Endothelial cell of umbilical vein (primary cell): ENCODE data around the gene GRHPR. TPM values are rescaled to one million over a fixed set of nuclear protein-coding genes. Genes with fewer than 3 reads are reported as not detected.

Experiments
- BruUV-seq: library from RNA; stranded (reverse); fragments of 400-500 nt; replicated peaks from 2 replicates; lab custom pipeline; 2021; lab: Mats Ljungman, UMichigan
- CTCF ChIA-PET: fragments of 300-600, 350-600 bp; sonication (Branson Sonifier 250); formaldehyde crosslinking; loops from one replicate; lab custom pipeline; 2021; ENCODE audit warnings: antibody characterized with exemption, inconsistent platforms; lab: Charles Lee
- POLR2A ChIA-PET: fragments of 300-600, 350-600 bp; sonication (Branson Sonifier 250); formaldehyde crosslinking; loops from one replicate; lab custom pipeline; 2021; ENCODE audit warnings: antibody characterized with exemption, inconsistent platforms; lab: Charles Lee
- DNase-seq: peaks from one replicate; pipeline ENCODE4 v3.0.0-alpha.2; 2011; ENCODE audit warnings: low read depth, low spot score
- FAIRE-seq: peaks from 2 replicates; lab custom pipeline; 2011; peaks lifted over from hg19 to GRCh38; lab: Jason Lieb, UNC
- H2AFZ ChIP-seq: 2 replicates; pipeline ENCODE4 v1.6.0; 2012; ENCODE audit warnings: low read depth, low read length, control low read depth, inconsistent platforms
- H3K27ac ChIP-seq: 2 replicates; pipeline ENCODE4 v1.5.1; 2011; ENCODE audit warnings: low read depth, mild to moderate bottlenecking, control low read depth, low read length, moderate library complexity; ENCODE audit not compliant: insufficient read depth
- H3K27me3 ChIP-seq, 2 experiments: 2 replicates each; pipeline versions ENCODE4 v1.6.0 to v1.6.1; 2011; ENCODE audit warnings: low read length in 2 of 2, mixed read lengths in 1 of 2; ENCODE audit not compliant: control insufficient read depth in 2 of 2, insufficient read depth in 2 of 2
- H3K36me3 ChIP-seq, 2 experiments: 2 replicates in 1 of 2; 3 replicates in 1 of 2; pipeline ENCODE4 v1.5.1; 2011; ENCODE audit warnings: low read length in 2 of 2, mild to moderate bottlenecking in 1 of 2, moderate library complexity in 1 of 2; ENCODE audit not compliant: control insufficient read depth in 2 of 2, insufficient read depth in 2 of 2; ENCODE audit errors: extremely low read depth in 1 of 2
- H3K4me1 ChIP-seq: 3 replicates; pipeline ENCODE4 v1.5.1; 2011; ENCODE audit warnings: mild to moderate bottlenecking, low read length; ENCODE audit not compliant: control insufficient read depth, insufficient read depth; ENCODE audit errors: extremely low read depth
- H3K4me2 ChIP-seq: 2 replicates; pipeline ENCODE4 v1.6.1; 2011; ENCODE audit warnings: low read length, control low read depth, mixed read lengths; ENCODE audit not compliant: insufficient read depth
- H3K4me3 ChIP-seq, 3 experiments: fragments of 200-600 bp in 1 of 3; sonication (generic), shearing (Covaris generic) in 1 of 3; replicated peaks in 1 of 3; 2 replicates each; pipeline ENCODE4 v1.5.1; 2011 to 2016; ENCODE audit warnings: control low read depth in 3 of 3, low read length in 3 of 3, mild to moderate bottlenecking in 2 of 3, inconsistent platforms in 1 of 3, low read depth in 1 of 3, moderate library complexity in 1 of 3; ENCODE audit not compliant: insufficient read depth in 1 of 3
- H3K79me2 ChIP-seq: 2 replicates; pipeline ENCODE4 v1.6.0; 2012; ENCODE audit warnings: low read length, inconsistent platforms; ENCODE audit not compliant: control insufficient read depth, insufficient read depth
- H3K9ac ChIP-seq: replicated peaks from 2 replicates; pipeline ENCODE3; 2011; ENCODE audit warnings: low read length, control low read depth; ENCODE audit not compliant: insufficient read depth; ENCODE audit errors: extremely low read depth
- H3K9me1 ChIP-seq: replicated peaks from 3 replicates; pipeline ENCODE4 v1.6.0; 2011; ENCODE audit warnings: mild to moderate bottlenecking, low read length; ENCODE audit not compliant: control insufficient read depth, insufficient read depth; ENCODE audit errors: extremely low read depth
- H3K9me3 ChIP-seq: replicated peaks from 2 replicates; pipeline ENCODE4 v1.5.1; 2012; ENCODE audit warnings: low read length, inconsistent platforms; ENCODE audit not compliant: control insufficient read depth, insufficient read depth
- H4K20me1 ChIP-seq: replicated peaks from 2 replicates; pipeline ENCODE3; 2011; ENCODE audit warnings: mild to moderate bottlenecking, low read length; ENCODE audit not compliant: control insufficient read depth, insufficient read depth; ENCODE audit errors: extremely low read depth
- EZH2 ChIP-seq: IDR thresholded peaks from 2 replicates; pipeline ENCODE4 v1.6.1; 2012; ENCODE audit warnings: borderline replicate concordance, low read depth, mild to moderate bottlenecking, moderate library complexity, low read length, inconsistent platforms; ENCODE audit not compliant: severe bottlenecking
- GATA2 ChIP-seq: IDR thresholded peaks from 2 replicates; pipeline ENCODE4 v1.7.0; 2011; ENCODE audit warnings: low read depth, mild to moderate bottlenecking, moderate library complexity, mixed read lengths, low read length; ENCODE audit not compliant: insufficient read length, insufficient read depth
- JUN ChIP-seq: IDR thresholded peaks from 2 replicates; pipeline ENCODE4 v1.6.1; 2011; ENCODE audit warnings: borderline replicate concordance, low read depth; ENCODE audit not compliant: insufficient read length, insufficient read depth
- MYC ChIP-seq: IDR thresholded peaks from one replicate; pipeline ENCODE4 v1.6.1; 2011; ENCODE audit warnings: mild to moderate bottlenecking, low read depth, low read length
- POLR2A ChIP-seq: IDR thresholded peaks from 2 replicates; pipeline ENCODE4 v1.6.1; 2012; ENCODE audit warnings: low read depth, mild to moderate bottlenecking, control low read depth, low read length
- POLR2AphosphoS5 ChIP-seq: IDR thresholded peaks from 2 replicates; pipeline ENCODE4 v1.6.1; 2012; ENCODE audit warnings: low read depth, mild to moderate bottlenecking, control low read depth, low read length, moderate library complexity; ENCODE audit not compliant: insufficient read depth
- dilution Hi-C: fragments of 300-500 bp; cut with MboI; formaldehyde crosslinking; loops from one replicate; pipeline ENCODE4 v1.15.0; 2019; ENCODE audit warnings: low sequenced_read_pairs; ENCODE audit not compliant: extremely low pct_ligation_motif_present
- intact Hi-C: fragments of 100-400 bp; cut with micrococcal nuclease; formaldehyde crosslinking; loops from one replicate; pipeline ENCODE4 v1.10.0; 2022
- polyA plus RNA-seq, 4 experiments: library from polyadenylated mRNA; depleted of rRNA in 3 of 4; stranded (reverse) in 3 of 4; unstranded in 1 of 4; fragments of >200 nt; gene quantifications; 2 replicates each; pipeline versions ENCODE4 v1.2.1 to v1.2.3, GENCODE V29; 2011 to 2012; ENCODE audit warnings: missing spikeins in 1 of 4
- total RNA-seq: library from RNA; stranded (reverse); gene quantifications from 2 replicates; pipeline ENCODE4 v1.2.3, GENCODE V29; 2021
- TF ChIP-seq, protein P1 (sequence below): IDR thresholded peaks from 2 replicates; pipeline ENCODE4 v1.6.1; 2011; ENCODE audit not compliant: insufficient read depth, insufficient read length
- TF ChIP-seq, protein P2 (sequence below), 2 donors: IDR thresholded peaks; 1 replicate in 1 of 2; 2 replicates in 1 of 2; pipeline ENCODE4 v1.5.1; 2011; ENCODE audit warnings: low read length in 2 of 2, mild to moderate bottlenecking in 2 of 2, moderate library complexity in 2 of 2, control low read depth in 1 of 2, inconsistent platforms in 1 of 2, low read depth in 1 of 2; ENCODE audit not compliant: insufficient read depth in 1 of 2; ENCODE audit errors: extremely low read depth in 1 of 2

Gene GRHPR
- total and polyA plus RNA-seq, 2 donors (not counting 3 experiments of a cell fraction or from before 2014, with no cell fraction given) = 91.2 to 247 TPM

DNA sequence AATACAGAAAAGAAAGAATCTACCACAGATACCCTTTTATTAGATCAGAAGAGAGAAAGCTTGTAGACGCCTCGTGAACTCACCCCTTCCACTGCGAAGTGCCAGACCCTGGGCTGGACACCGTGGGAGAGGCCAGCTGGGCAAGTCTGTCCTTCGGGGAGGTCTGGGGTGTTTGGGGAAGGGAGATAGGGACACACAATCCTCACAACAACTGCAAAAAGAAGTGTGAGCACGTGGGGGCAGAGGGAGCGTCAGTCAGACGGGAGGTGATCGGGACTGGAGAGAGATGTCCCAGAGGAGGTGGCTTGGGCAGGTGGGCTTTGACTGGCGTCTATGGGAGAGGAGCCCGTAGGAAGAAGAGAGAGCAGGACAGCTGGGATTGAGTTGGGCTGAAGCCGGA is 27.3 kb upstream of the GRHPR start:
- H3K4me3 ChIP-seq = no peak overlapping the region
- CTCF ChIA-PET = interaction anchor here (0.7 to 1.2 kb wide), 3 partner anchors 11 to 16 kb away, joined by 3 read pairs; no protein-coding TSS in a partner anchor
- no peak overlapping the region for H3K27ac ChIP-seq
- no peaks in the 10 kb centered on the region for H3K9me1 ChIP-seq
- no peaks in the 10 kb centered on the region for H3K79me2 ChIP-seq
- H3K9me3 ChIP-seq = no peaks in the 10 kb centered on the region
- no peak for FAIRE-seq
- H3K9ac ChIP-seq = no peak overlapping the region
- H4K20me1 ChIP-seq = no peaks in the 10 kb centered on the region
- POLR2A ChIA-PET = no interaction called here
- no peak overlapping the region for H3K4me2 ChIP-seq
- intact Hi-C loops = no loop called here
- peaks cover 2 to 4% of the 10 kb centered on the region in 2 experiments for H3K27me3 ChIP-seq
- no peak overlapping the region for H2AFZ ChIP-seq
- dilution Hi-C loops = no loop called here
- TF ChIP-seq GATA2 (no peak), MYC (no peak), POLR2AphosphoS5 (no peak), POLR2A (no peak), JUN (no peak), EZH2 (no peak)
- TF ChIP-seq, protein P1, sequence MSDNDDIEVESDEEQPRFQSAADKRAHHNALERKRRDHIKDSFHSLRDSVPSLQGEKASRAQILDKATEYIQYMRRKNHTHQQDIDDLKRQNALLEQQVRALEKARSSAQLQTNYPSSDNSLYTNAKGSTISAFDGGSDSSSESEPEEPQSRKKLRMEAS = no peak
- TF ChIP-seq, protein P2, sequence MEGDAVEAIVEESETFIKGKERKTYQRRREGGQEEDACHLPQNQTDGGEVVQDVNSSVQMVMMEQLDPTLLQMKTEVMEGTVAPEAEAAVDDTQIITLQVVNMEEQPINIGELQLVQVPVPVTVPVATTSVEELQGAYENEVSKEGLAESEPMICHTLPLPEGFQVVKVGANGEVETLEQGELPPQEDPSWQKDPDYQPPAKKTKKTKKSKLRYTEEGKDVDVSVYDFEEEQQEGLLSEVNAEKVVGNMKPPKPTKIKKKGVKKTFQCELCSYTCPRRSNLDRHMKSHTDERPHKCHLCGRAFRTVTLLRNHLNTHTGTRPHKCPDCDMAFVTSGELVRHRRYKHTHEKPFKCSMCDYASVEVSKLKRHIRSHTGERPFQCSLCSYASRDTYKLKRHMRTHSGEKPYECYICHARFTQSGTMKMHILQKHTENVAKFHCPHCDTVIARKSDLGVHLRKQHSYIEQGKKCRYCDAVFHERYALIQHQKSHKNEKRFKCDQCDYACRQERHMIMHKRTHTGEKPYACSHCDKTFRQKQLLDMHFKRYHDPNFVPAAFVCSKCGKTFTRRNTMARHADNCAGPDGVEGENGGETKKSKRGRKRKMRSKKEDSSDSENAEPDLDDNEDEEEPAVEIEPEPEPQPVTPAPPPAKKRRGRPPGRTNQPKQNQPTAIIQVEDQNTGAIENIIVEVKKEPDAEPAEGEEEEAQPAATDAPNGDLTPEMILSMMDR (IDR thresholded peaks at IDR 0.05; ENCODE audit: extremely low read depth in 1 of 2, insufficient read depth in 1 of 2, low read depth in 1 of 2, low read length in 2 of 2) = no peak
- no peaks in the 10 kb centered on the region for H3K4me1 ChIP-seq
- no TSS peak for BruUV-seq
- DNase-seq = no peak
- H3K36me3 ChIP-seq = no peaks in the 10 kb centered on the region
